NOMO-1 treated with dmso at 0.1 percent for 144 hours (cell line): ENCODE data around the gene PCNX2.
A peak's percentile ranks its signal among the peaks of the same experiment; 100 is the strongest.

Experiments used
- DNase-seq: peaks from one replicate; lab custom pipeline; 2025; ENCODE audit not compliant: unreplicated experiment; lab: John Stamatoyannopoulos, UW

Gene PCNX2

DNA sequence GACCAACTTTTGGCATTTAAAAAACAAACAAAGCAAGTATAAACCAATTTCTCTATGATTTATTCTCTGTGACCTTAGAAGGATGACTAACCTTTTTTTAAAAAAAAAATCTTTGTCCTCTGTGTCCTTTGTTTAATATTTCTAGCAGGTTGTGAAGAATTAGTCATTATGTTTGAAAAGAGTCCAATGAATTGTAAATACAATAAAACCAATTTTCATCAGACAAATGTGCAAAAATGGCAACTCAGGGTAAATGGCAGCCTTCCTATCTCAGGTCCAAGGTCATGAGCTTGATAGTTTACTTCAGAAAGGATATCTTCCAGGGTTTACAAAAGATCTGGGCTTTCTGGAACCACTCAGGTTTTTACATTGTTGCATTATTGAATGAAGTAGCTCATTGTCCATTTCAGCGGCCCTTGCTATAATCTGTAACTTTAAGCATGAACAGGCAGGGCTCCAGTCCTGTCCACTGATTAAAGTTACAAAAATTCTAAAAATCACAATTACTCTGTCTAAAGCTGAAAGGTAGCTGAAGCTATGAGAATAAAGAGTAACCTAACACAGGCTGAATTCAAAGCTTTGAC lies 20.3 kb upstream of the PCNX2 start:
- DNase-seq: no peak

DNA sequence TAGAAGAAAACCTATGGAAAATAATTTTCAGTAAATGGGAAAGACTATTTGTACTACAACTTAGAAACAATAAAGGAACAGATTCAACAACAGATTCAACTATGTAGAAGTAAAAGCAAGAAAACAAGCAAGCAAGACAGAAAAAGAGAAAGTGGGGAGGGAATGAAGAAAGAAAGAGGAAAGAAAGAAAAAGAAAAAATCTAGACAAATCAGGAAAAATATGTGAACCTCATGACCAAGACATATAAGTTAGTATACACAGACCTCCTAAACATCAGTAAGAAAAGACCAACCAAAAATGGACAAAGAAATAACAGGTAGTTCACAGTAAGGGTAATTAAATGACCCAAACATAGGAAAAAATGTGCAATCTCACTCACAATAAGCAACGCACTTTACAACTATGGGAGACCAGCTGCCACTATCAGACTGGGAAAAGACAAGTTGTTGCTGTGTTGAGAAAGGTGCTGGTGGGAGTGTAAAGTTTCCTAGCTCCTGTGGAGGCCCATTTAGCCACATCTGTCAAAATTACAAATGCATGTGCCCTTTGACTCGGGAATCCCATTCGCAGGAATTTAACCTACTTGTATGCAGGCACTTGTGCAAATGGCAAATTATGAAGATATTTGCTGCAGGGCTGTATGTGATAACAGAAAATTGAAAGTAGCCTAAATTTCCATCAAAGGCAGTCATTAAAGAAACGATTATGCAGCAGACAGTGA lies 18.1 kb upstream of the PCNX2 start:
- no peak for DNase-seq

GRCh38 chr1:233304489-233305102 lies 9.1 kb upstream of the PCNX2 start:
- DNase-seq: no peak

DNA sequence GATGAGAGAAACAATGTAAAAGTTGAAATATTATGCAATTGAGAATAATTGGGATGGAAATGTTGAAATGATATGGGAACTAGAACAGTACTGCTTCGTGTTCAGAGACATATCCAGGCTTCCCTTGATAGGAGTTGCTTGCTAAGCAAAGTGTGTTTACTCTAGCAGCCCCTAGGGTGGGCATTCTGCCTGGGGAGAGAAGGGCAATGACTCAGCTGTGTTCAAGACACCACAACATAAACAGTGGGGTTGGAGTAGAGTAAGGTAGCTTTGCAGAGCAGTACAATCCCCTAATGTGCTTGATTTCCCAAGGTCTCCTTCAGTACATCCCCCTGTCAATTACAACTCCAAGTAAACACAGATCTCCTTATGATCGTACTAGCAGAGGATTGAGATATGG lies 4.8 kb upstream of the PCNX2 start:
- DNase-seq: no peak

- DNase-seq: no peak
Observed at GRCh38 chr1:233299450-233299849, 3.9 kb upstream of the PCNX2 start.

GRCh38 chr1:233295975-233296322 lies 424 bp upstream of the PCNX2 start:
- no peak for DNase-seq

DNA sequence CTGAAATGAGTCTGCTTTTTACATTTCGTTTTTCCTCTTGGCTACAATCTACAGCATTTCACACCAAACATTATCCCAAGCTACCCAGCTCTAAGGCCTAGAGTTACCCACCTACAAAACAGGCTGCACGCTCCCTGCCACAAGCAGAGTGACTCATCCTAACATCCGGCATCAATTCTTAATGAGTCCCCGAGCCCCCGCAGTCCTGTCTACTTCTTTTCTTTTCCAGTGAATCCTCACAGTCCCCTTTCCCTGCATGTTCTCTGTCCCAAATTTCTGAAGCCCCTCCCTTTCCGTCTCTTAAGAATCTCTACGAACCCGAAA lies 650 bp downstream of the PCNX2 start:
- DNase-seq: peak; percentile 26

DNA sequence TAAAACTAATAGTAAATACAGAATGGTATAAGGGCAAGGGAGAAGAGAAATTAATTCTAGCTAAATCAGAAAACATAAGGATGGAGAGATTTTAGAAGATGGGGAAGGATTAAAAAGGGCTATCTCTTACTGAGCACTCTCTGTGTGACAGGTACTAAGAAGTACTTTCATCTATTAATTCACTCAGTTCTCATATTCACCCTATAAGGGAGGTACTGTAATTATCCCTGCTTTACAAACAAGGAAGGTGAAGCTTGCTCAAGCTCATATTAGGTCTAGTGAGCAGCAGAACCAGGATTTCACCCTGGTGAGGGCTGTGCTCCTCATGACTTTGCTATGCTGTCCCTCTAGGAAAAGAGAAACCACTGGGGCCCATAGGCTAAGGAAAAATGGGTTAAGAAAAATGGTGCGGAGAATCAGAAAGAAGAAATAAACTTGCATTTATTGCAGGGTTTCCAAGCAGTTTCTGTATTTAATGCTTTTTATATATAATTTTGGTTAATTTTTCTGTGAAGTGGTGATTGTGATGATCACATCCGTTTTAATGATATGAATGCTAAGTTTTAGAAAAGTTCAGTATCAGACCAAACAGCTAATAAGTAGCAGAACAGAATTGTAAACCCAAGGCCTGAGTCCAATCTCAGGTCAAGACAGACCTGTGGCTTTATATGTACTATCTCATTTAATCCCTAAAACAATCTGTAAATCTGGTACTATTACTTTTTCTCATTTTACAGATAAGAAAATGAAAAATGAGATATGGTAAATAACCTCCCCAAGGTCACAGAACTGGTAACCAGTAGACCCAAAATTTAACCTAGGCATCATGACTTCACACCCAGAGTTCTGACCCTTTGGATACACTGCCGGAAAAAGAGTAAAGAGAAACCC lies 1.7 kb downstream of the PCNX2 start:
- DNase-seq: no peak

GRCh38 chr1:233290396-233291034 lies 5.0 kb downstream of the PCNX2 start:
- DNase-seq: no peak

DNA sequence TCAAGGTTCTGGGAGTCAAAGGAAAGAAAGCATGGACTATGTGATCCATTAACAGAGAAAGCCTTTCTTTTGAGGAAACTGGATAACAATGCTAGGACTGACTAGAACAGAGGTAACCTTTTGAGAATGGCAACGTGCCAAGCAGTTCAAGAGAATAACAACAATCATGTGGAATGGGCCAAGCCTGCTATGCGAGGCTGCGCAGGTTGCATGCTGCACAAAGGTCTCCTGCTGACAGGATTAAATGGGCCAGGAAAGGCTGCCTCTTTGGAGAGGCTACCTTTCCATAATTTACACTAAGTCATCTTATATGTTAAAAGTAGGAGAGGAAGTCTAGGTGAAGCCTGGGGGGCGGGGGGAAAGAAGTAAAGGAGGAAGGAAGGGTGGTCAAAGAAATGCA lies 5.8 kb downstream of the PCNX2 start:
- no peak for DNase-seq

DNA sequence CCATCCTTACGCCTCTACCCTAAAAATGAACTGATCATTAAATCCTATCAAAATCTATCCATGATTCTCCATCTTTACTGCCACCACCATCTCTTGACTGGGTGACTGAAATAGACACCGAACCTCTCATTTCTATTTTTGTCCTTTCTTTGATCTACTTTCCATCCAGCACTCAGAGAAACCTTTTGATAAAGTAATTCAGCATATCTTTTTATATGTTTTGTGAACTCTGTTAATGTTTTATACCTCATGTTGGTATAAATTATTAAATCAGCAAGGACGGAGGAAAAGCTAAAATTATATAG lies 13.0 kb downstream of the PCNX2 start:
- no peak for DNase-seq

DNA sequence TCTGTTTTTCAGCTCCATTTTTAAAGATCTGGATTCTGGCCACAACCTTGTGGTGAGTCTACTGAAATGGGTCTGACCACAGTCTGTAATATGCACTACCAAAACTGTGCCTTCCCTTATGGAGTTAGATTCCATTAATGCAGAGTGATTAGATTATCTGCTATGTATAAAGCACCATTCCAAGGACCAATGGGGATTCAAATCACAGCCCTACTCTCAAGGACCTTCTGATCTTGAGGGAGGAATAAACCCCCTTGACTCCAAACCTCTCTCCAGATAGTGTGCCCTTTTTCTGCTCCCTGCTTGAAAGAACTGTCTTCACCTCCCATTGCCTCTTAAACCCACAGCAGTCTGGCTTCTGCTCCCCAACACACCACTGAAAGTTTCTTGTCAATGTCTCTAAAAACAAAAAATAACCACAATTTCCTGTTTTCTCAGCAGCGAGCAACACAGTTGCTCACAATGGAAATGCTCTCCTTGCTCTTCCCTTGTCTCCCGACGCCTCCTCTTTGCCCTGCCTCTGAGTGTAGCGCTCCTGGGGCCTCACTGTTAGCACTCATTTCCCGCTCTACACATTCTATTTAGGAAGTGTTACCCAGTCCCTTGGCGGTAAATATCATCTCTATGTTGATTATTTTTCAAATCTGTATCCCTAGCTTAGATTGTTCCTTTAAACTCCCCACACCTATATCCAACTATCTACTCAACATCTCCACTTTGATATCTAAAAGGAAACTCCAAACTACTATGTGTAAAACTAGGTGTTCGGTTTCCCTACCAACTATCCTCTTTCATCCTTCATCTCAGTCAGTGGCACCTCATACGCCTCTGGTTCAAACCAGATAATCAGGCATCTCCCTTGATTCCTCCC lies 13.6 kb downstream of the PCNX2 start:
- DNase-seq: peak; percentile 15

GRCh38 chr1:233279971-233280370 lies 15.6 kb downstream of the PCNX2 start:
- no peak for DNase-seq

- DNase-seq: no peak
Observed at GRCh38 chr1:233278631-233279030, 16.9 kb downstream of the PCNX2 start.

GRCh38 chr1:233277637-233278606 lies 17.6 kb downstream of the PCNX2 start:
- DNase-seq: peak; percentile 89

- no peak for DNase-seq
Observed at GRCh38 chr1:233269656-233270055, 25.9 kb downstream of the PCNX2 start.

GRCh38 chr1:233268389-233269022 lies 27.0 kb downstream of the PCNX2 start:
- DNase-seq: no peak

- no peak for DNase-seq
Observed at GRCh38 chr1:233261695-233262094, 33.8 kb downstream of the PCNX2 start.

DNA sequence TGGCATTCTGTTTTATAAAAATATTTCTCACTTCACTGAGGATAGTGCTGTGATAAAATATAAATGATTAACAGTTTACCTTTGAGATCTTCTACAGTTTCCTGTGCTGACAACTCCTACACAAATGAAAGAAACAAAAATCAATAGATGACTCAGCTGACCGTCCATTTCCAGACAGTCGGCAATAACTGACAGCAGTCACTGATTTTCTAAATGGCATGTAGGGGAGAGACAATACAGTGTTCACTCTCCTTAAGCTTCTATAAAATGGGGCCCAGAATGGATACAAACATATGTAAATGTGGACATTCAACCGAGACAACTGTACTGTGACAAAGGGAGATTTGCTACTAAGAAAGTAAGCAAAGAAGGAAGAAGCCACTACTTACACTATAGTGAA lies 34.3 kb downstream of the PCNX2 start:
- DNase-seq: no peak
